ENCODE measurements around the gene TLL2.

DNA sequence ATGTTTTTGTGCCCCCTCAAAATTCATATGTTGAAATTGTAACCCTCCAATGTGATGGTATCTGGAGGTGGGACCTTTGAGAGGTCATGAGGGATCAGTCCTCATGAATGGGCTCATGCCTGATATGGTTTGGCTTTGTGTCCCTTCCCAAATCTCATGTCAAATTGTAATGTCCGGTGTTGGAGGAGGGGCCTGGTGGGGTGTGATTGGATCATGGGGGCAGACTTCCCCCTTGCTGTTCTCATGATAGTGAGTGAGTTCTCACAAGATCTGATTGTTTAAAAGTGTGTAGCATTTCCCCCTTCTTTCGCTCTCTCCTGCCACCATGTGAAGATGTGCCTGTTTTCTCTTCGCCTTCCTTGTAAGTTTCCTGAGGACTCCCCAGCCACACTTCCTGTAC is 53.4 kb downstream of the TLL2 start:
- TF ChIP-seq EZH2 (IDR thresholded peaks at IDR 0.05; ENCODE audit: borderline replicate concordance, low read depth, low read length, poor library complexity, severe bottlenecking) (no peak), CTCF (conservative IDR thresholded peaks at IDR 0.05; ENCODE audit: low read depth, low read length) (no peak)
